GM21390 (cell line): ENCODE data around the gene ERBB4.
"Not testable (repeated sequence)": the region's sequence is repeated elsewhere in the genome, so short reads cannot be mapped to it uniquely, and the experiment has no call there.

Experiments used
- ATAC-seq: cut with Tn5 transposase; IDR thresholded peaks from one replicate; pipeline ENCODE4 v1.9.1; 2021; ENCODE audit not compliant: unreplicated experiment

ERBB4 gene

DNA sequence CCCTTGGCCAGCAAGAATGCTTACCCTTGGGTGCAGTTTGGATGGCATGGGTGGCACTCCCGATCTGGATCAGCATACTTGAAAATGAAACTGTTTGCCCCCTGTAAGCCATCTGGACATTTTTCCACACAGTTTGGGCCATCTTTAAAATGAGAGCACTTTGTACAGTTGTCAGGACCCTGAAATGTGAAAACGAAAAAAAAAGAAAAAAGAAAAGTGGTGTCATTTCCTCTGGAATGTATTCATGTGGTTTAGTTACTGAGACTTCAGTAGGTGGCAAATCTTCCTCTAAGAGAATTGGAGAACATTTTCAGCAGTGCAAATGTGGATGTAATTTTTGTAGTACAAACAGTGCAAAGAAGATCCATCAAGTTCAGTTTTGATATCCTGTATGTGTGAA is 873.3 kb downstream of the ERBB4 start:
- ATAC-seq: no peak

DNA sequence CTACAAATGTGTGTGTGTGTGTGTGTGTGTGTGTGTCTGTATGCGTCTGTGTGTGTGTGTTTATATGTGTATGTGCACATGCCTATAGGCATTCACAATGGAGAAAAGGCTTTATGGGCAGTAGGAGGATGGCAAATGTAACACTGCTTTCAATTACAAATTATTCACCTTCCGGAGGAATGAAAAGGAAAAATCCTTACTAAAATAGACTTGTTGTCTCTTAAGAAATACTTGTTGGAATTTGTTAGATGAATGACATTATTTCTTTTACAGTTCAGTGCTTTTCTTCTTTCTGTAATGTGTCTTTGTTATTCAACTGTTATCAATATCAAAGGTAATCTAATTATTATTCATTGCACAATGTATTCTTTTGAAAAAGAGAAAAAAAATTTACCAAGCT is 874.3 kb downstream of the ERBB4 start:
- no peak for ATAC-seq

DNA sequence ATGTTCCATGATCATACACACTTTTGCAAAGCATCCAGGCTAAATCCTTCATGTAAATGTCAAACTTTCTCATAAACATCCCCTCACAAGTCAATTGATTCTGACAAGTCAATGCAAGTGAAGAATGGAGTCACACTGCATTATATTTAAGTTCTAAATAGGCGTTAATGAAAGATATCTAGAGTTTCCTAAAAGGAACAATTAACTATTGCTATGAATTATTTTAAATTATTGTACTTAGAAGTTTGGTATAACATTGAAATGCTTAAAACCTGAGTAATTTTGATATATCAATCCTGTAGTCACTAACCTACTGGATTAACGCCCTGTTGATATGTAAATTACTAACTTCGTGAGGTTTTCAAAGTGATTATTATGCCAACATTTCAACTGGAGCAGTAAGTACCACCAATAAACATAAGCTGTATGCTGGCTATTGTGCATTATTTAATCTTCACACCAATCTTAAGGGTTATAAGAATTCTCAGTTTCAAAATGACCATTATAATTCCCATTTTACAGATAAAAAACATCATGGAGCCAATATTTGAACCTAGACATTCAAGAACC is 884.3 kb downstream of the ERBB4 start:
- no peak for ATAC-seq

DNA sequence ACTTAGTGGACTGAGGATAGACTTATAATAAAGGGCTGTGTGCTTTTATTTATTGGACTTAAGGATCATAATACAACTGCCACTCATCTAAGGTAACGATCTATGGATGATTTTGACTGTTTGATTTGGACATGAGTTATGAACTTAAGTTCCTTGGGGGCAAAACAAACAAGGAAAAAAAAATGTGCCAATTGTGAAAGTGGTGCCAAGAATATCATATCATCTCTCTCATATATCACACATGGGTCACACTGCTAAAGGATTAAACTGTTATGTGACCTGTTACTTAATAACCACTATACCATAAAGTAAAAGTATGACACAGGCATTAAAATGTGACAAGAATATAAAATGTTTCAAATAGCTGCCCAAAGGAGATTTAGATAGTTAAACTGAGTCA is 886.3 kb downstream of the ERBB4 start:
- ATAC-seq: no peak

DNA sequence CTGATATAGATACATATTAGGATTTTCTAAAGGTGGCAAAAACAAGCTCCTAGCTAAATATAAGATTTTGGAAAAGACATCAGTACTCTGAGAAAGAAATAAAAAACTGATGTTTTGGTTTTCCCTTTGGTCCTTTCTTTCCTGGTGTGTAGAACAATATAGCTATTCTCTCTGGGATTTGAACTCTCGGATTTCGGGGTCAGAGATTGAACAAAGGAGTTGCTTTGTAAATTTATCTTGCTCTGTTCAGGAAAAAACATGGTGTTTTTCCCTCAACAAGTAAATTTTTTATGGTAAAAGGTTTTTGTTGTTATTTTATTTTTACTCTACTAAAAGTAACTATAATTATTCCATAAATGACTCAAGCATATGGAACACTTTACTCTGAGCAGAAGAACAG is 889.3 kb downstream of the ERBB4 start:
- ATAC-seq: no peak

DNA sequence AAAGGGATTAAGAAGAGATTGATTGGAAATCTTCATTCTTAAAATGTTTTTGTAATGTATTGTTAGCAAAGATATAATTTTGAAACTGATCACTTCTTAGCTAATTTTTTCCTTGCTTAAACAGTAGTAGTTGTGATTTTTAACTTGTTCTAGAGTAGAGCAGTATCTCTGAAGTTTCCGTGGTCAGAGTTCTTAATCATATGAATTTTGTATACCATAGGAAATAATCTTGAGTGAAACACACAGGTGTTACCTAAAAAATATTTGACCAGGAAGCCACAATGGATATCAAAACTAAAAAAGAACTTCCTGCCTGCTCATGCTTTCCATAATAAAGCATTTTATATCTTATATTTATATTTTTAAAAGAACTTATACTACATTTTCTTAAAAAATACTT is 907.1 kb downstream of the ERBB4 start:
- no peak for ATAC-seq

DNA sequence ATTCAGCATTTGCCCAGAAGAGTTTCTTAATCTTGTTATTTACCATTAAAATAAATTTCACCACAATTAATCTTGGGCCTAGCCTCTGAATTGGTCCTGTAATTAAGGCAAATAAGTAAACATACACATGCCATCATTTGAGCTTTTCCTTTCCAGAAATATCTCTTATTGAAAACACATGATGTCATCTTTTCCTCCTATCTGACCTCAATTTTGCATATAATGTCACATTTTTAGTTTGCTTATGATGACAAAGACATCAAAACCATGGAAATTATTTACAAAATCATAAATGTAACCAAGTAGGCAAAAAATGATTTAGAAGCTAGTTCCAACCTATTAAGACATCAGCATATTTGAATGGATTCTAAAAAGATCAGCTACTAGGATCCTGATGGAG is 915.5 kb downstream of the ERBB4 start:
- no peak for ATAC-seq

DNA sequence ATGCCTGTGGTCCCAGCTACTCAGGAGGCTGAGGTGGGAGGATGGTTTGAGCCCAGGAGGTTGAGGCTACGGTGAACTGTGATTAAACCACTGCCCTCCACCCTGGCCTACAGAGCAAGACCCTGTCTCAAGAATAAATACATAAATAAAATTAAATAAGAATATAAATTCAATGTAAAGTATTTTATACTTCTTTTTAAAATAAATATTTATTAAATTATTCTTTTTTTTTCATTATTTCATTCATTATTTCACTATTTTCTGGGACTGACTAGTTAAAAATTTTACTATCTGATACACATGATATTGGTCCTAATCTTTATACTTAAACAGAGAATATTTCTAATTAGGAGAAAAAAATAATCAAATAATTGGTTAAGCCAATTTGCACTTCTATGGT is 917.6 kb downstream of the ERBB4 start:
- ATAC-seq: no peak

DNA sequence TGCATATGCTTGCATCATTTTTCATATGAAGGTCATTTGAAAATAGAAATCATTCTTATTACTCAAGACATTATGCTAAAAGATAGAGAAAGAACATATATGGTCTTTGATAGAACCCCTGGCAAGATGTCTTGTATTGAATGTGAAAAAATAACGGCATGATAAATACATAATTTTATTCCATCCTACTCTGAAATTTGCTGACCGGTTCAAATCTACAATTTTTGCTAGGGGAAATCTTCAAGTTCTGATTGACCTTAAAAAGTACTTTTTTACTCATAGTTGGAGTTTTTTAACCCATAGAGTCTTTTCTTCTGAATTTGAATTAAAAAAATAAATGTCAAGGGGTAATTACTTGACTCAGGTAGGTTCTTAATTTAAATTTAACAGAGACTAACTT is 920.8 kb downstream of the ERBB4 start:
- no peak for ATAC-seq

DNA sequence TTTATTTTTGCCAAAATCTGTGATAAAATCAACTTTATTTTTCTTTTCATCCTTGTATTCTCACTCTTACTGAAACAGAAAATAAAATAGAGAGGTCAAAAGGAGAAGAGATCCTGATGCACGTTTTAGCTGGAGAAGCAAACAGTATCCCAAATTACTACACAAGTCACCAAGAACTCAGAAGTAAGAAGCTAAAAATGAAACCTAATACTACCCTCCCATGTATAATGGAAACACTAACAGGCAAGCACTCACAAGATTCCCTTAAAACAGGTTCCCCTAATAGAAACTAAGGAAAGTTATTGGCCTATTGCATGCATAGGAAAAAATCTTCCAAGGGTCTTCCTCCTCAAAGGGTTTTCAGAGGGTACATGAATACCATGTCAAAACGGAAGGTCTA is 927.0 kb downstream of the ERBB4 start:
- ATAC-seq: no peak

DNA sequence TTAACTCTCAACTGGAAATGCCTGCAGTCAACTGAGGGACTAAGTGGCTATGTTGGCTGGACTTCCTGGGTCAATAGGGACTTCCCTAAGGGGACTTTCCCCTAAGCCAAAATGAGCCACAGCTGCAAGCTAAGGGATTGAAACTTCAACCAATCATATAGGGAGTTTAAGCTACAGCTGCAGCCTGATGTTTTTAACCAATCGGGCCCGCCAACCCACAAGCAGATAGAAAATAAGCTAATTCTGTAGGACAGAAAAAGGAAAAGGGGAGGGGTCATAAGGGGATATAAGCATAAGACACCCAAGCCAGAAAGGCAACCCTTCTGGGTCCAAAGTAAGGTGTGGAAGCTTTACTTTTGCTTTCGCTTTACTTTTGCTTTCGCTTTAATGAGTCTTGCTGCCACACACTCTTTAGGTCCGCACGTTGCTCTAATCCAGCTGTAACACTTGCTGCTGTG is 927.5 kb downstream of the ERBB4 start:
- ATAC-seq: no peak

DNA sequence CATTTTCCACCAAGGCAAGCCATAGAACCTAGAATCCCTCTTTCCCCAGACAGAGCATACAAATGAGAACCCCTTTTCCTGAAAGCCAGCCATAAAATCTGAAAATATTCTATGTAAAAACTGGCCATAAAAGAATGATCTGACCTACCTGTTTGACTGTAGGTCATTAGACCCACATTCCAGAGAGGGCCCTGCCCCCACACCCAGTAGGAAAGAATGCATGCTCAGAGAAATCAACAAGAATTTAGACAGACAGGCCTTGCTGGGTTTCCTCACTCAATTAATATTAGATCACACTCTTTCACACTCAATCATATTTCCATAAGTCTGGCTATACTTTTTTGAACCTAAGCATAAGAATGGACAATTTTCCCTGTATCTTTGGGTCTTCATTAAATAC is 929.5 kb downstream of the ERBB4 start:
- no peak for ATAC-seq

DNA sequence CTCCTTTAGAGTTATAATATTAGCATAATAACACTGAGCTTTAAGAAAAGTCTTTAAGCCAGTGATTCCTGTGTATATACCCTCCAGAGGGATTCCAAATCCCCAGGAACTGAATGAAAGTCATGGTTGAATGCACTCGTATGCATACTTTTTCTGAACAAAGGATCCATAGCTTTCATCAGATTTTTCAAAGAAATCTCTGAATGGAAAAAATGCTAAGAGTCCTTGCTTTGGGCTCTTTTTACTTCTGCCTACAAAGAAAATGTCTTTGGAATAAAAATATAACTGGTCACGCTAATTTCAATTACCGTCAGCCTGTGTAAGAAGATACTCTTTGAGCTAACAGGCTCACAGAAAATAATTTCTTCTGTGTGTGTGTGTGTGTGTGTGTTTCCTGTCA is 939.5 kb downstream of the ERBB4 start:
- ATAC-seq: no peak

DNA sequence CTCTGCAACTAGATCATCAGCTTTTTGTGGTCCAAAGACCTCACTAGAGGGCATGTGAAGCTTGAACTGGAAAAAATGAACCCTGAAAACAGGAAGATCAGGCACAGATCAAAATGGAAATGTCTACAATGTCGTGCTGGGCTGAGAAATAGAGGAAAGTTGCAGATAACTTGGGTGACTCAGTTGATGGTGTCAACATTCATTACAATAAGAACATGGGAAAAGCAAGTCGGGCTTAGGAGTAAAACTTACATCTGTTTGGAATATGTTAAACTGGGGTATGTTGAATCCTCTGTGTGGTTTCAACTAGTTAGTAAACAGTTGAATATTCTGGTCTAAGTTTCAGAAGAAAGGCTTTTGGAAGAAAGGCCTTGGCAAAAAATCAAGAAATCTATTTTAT is 940.4 kb downstream of the ERBB4 start:
- no peak for ATAC-seq

DNA sequence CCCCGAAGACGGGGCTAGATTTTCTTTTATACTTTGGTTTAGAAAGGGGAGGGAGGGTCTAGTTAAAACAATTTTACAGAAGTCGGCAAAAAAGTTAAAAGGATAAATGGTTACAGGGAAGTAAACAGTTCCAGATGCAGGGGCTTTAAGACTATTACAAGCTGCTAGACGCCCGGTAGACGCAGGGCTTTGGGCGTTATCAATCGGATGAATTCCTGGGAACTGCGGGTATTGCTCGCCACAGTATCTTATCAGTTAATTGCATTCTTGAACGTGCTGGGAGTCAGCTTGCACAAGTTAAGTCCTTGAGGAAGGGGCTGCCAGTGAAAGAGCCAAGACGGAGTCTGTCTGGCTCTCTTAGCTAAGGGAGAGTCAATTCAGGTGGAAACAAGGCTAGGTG is 946.6 kb downstream of the ERBB4 start:
- ATAC-seq: not testable (repeated sequence)

DNA sequence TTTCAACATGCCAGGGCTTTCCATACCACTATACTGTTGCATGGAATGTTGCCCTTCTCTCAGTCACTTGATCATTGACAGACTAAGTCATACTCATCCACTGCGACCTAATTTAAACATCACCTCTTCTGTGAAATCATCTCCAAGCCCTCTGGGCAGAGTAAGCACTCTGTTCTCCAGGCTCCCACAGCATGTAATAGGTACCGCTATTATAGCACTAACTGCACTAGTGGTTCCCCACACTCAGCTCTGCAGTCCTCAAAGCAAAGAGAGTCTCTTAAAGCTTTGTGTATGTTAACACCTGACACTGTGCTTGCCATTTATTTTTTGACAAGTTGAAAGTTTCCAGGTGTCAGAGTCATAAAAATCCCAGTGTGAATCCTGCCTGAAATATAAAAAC is 947.2 kb downstream of the ERBB4 start:
- no peak for ATAC-seq

DNA sequence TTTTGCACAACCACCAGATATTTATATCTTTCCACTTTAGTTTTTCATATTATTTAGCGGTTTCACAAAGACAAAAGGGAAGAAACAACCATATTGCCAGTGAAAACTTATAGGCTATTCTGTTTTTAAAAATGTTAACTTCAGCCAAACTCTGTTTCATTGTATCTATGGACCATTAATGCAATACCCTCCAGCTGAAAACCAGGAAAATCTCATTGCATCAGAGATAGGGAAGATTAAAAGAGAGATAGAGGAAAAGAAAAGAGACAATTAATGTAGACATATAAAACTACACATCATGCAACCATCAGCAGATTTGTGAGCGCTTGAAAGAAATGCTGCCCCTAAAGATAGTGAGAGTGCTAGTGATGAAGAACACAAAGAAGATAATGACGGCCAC is 970.2 kb downstream of the ERBB4 start:
- ATAC-seq: no peak

DNA sequence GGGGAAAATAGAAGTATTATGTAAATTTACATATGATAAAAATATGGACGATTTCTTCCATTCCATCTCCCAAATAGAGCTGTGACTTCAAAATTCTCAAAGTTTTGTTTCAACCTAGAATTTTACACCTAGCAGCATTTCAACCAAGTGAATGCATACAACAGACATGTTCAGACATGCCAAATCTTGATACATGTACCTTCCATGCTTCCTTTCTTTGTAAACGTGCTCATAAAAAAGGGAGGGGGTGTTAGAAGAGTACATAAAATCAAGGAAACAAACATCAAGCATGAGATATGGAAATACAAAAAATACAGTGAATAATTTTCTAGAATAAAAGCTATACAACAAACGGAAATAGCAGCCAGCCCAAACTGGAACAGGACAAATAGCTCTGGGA is 974.2 kb downstream of the ERBB4 start:
- ATAC-seq: no peak

DNA sequence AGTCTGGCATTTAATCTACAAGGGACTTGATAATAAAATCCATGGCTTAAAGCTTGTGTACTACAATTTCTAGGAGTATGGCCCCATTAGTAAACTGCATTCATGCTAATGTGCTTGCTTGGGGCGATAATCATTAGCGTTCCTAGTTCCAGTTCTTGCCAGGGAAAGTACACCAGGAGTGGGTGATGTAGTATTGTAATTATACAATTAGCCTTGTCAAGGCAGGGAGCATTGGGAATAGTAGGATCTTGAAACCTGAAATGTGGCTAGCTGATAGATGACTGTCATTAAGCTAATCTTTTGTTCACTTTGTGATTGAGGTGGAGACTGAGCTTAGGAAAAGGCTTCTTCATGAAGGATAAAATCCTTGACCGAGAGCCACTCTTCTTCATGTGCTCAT is 993.0 kb downstream of the ERBB4 start:
- no peak for ATAC-seq

DNA sequence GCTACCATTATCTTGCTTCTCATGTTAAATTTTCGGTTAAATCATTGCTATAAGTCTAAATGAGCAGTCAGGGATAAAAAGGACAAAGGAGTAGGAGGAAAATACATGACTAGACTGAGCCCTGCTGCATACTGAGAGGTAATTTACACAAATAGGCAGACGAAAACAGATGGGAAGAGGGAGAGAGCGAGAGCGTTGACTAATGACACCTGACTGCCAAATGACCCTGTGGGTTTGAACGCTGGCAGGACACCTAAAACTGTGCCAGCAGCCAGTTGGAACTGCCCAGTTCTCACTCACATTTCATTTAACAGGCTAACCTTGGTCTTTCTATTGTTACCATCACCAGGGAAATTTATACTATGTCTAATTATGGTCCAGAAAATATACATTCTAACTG is 1004.0 kb downstream of the ERBB4 start:
- ATAC-seq: no peak

DNA sequence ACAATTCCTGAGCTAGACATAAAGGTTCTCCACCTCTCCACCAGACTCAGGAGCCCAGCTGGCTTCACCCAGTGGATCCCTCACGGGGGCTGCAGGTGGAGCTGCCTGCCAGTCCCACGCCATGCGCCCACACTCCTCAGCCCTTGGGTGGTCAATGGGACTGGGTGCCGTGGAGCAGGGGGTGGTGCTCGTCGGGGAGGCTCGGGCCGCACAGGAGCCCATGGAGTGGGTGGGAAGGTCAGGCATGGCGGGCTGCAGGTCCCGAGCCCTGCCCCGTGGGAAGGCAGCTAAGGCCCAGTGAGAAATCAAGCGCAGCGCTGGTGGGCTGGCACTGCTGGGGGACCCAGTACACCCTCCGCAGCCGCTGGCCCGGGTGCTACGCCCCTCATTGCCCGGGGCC is 1014.4 kb downstream of the ERBB4 start:
- ATAC-seq: not testable (repeated sequence)

DNA sequence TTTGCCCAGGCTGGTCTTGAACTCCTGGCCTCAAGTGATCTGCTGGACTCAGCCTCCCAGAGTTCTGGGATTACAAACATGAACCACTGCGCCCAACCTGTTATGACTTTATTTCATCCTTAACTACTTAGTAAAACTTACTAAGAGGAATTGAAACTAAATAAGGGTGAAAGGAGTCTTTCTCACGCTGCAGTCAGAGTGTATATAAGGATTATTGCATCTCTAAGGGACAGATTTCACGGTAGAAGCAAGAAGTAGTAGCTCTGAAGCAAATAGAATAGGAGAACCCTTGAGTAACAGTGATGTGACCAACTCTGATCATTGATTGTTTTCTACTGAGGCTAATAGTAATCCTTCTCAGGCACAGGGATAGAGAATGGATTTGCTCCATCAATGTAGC is 1022.1 kb downstream of the ERBB4 start:
- no peak for ATAC-seq

DNA sequence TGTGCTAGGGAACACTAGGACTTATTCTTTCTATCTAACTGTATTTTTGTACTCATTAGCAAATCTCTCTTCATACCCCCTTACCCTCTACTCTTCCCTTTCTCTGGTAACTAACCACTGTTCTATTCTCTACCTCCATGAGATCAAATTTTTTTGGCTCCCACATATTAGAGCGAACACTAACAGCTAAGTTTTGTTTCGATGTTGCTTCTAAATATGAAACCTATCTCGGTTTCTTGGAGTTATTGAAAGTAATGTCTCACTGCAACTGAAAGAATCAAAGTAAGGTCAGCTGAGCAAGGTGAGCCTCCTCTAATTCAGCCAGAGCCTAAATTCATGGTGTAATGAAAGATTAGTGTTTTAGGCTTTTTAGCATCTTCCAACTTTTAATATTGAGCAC is 1024.6 kb downstream of the ERBB4 start:
- ATAC-seq: no peak

DNA sequence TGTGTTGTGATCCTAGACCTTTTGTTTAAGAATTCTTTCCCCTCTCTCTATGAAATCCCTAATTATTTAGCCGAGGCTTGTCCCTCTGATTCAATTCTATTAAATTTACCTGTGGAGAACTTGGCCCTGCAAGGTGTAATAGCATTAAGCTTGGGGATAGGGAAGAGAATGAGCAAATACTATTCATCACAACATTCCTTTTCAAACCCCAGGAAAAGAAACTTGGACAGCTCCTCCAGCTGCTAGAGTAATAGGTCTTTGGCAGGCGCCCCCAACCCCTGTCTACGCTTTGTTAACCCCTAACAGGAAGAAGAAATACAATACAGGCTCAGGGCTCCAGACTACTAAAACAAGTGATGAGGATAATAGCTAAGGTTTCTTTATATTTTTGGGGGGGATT is 1025.2 kb downstream of the ERBB4 start:
- no peak for ATAC-seq
